Measurements from ENCODE around the gene TMEM135.

DNA sequence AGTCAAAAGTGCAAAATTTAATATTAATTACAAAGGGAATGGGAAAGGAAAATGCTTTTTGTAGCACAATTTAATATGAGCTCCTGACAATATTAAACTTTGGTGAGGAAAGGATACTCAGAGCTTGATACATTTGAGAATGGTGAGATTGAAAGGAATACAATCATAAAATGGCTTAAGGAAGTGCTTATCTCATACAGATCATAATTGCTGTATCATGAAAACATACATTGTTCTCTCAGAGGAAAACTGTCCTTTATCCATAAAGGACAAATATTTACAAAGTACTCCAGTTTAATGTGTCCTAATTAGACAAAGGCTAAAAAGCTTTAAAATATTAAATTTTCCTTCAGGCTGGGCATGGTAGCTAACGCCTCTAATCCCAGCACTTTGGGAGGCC is 260.4 kb downstream of the TMEM135 start:
- TF ChIP-seq, protein P1, sequence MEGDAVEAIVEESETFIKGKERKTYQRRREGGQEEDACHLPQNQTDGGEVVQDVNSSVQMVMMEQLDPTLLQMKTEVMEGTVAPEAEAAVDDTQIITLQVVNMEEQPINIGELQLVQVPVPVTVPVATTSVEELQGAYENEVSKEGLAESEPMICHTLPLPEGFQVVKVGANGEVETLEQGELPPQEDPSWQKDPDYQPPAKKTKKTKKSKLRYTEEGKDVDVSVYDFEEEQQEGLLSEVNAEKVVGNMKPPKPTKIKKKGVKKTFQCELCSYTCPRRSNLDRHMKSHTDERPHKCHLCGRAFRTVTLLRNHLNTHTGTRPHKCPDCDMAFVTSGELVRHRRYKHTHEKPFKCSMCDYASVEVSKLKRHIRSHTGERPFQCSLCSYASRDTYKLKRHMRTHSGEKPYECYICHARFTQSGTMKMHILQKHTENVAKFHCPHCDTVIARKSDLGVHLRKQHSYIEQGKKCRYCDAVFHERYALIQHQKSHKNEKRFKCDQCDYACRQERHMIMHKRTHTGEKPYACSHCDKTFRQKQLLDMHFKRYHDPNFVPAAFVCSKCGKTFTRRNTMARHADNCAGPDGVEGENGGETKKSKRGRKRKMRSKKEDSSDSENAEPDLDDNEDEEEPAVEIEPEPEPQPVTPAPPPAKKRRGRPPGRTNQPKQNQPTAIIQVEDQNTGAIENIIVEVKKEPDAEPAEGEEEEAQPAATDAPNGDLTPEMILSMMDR (IDR thresholded peaks at IDR 0.05) = no peak
- TF ChIP-seq EZH2 (IDR thresholded peaks at IDR 0.05; ENCODE audit: borderline replicate concordance, insufficient read depth, low read depth, low read length, poor library complexity, severe bottlenecking) = no peak
